DND-41 (cell line): ENCODE results near the gene VWA1.

Source experiments
- CTCF ChIP-seq: IDR thresholded peaks from 2 replicates; pipeline ENCODE4 v1.5.1; 2012; ENCODE audit warnings: borderline replicate concordance, low read length, moderate library complexity, mild to moderate bottlenecking; ENCODE audit not compliant: poor library complexity, severe bottlenecking; ENCODE audit errors: extremely low read depth
- EZH2 ChIP-seq: IDR thresholded peaks from 3 replicates; pipeline ENCODE4 v1.6.1; 2012; ENCODE audit warnings: borderline replicate concordance, low read depth, mild to moderate bottlenecking, moderate library complexity, low read length, inconsistent platforms; ENCODE audit not compliant: severe bottlenecking

- TF ChIP-seq CTCF (no peak), EZH2 (no peak)
Observed at GRCh38 chr1:1490633-1491230, 55.2 kb downstream of the VWA1 start.
